ENCODE measurements around the gene LSM5.

The LSM5 gene

GRCh38 chr7:32522746-32523530 lies 32.8 kb upstream of the LSM5 start:
- H3K27ac ChIP-seq (ENCODE audit: low read depth, low read length): no peak overlapping the region
- H3K36me3 ChIP-seq (ENCODE audit: control insufficient read depth, insufficient read depth, low read length): no peaks in the 10 kb centered on the region
- no peaks in the 10 kb centered on the region for H3K4me1 ChIP-seq (ENCODE audit: control insufficient read depth, insufficient read depth, low read length)
- no peak overlapping the region for H3K9ac ChIP-seq (ENCODE audit: low read length)
- no peaks in the 10 kb centered on the region for H3K27me3 ChIP-seq (ENCODE audit: control insufficient read depth, insufficient read depth, low read length)
- H3K4me3 ChIP-seq (ENCODE audit: low read length): no peak overlapping the region

GRCh38 chr7:32519763-32520162 lies 29.6 kb upstream of the LSM5 start:
- Histone ChIP-seq H3K9ac (ENCODE audit: low read length) (no peak overlapping the region), H3K27ac (ENCODE audit: low read depth, low read length) (no peak overlapping the region), H3K4me3 (ENCODE audit: low read length) (no peak overlapping the region), H3K4me1 (ENCODE audit: control insufficient read depth, insufficient read depth, low read length) (no peaks in the 10 kb centered on the region), H3K27me3 (ENCODE audit: control insufficient read depth, insufficient read depth, low read length) (no peaks in the 10 kb centered on the region), H3K36me3 (ENCODE audit: control insufficient read depth, insufficient read depth, low read length) (no peaks in the 10 kb centered on the region)

GRCh38 chr7:32518534-32519140 lies 28.5 kb upstream of the LSM5 start:
- Histone ChIP-seq H3K27me3 (ENCODE audit: control insufficient read depth, insufficient read depth, low read length) (no peaks in the 10 kb centered on the region), H3K4me1 (ENCODE audit: control insufficient read depth, insufficient read depth, low read length) (no peaks in the 10 kb centered on the region), H3K9ac (ENCODE audit: low read length) (no peak overlapping the region), H3K4me3 (ENCODE audit: low read length) (no peak overlapping the region), H3K36me3 (ENCODE audit: control insufficient read depth, insufficient read depth, low read length) (no peaks in the 10 kb centered on the region), H3K27ac (ENCODE audit: low read depth, low read length) (no peak overlapping the region)

- no peak overlapping the region for H3K27ac ChIP-seq (ENCODE audit: low read depth, low read length)
- H3K9ac ChIP-seq (ENCODE audit: low read length): no peak overlapping the region
- H3K4me3 ChIP-seq (ENCODE audit: low read length): no peak overlapping the region
- no peaks in the 10 kb centered on the region for H3K36me3 ChIP-seq (ENCODE audit: control insufficient read depth, insufficient read depth, low read length)
- no peaks in the 10 kb centered on the region for H3K4me1 ChIP-seq (ENCODE audit: control insufficient read depth, insufficient read depth, low read length)
- no peaks in the 10 kb centered on the region for H3K27me3 ChIP-seq (ENCODE audit: control insufficient read depth, insufficient read depth, low read length)
Measured at GRCh38 chr7:32516551-32517100, 26.4 kb upstream of the LSM5 start.

GRCh38 chr7:32515890-32516550 lies 25.8 kb upstream of the LSM5 start:
- Histone ChIP-seq H3K4me1 (ENCODE audit: control insufficient read depth, insufficient read depth, low read length) (no peaks in the 10 kb centered on the region), H3K4me3 (ENCODE audit: low read length) (no peak overlapping the region), H3K27ac (ENCODE audit: low read depth, low read length) (no peak overlapping the region), H3K36me3 (ENCODE audit: control insufficient read depth, insufficient read depth, low read length) (no peaks in the 10 kb centered on the region), H3K27me3 (ENCODE audit: control insufficient read depth, insufficient read depth, low read length) (no peaks in the 10 kb centered on the region), H3K9ac (ENCODE audit: low read length) (no peak overlapping the region)

GRCh38 chr7:32513210-32513609 lies 23.0 kb upstream of the LSM5 start:
- Histone ChIP-seq H3K27ac (ENCODE audit: low read depth, low read length) (no peak overlapping the region), H3K4me3 (ENCODE audit: low read length) (no peak overlapping the region), H3K9ac (ENCODE audit: low read length) (no peak overlapping the region), H3K36me3 (ENCODE audit: control insufficient read depth, insufficient read depth, low read length) (no peaks in the 10 kb centered on the region), H3K27me3 (ENCODE audit: control insufficient read depth, insufficient read depth, low read length) (no peaks in the 10 kb centered on the region), H3K4me1 (ENCODE audit: control insufficient read depth, insufficient read depth, low read length) (no peaks in the 10 kb centered on the region)

GRCh38 chr7:32511791-32512190 lies 21.6 kb upstream of the LSM5 start:
- no peaks in the 10 kb centered on the region for H3K4me1 ChIP-seq (ENCODE audit: control insufficient read depth, insufficient read depth, low read length)
- no peak overlapping the region for H3K9ac ChIP-seq (ENCODE audit: low read length)
- H3K27me3 ChIP-seq (ENCODE audit: control insufficient read depth, insufficient read depth, low read length): no peaks in the 10 kb centered on the region
- H3K36me3 ChIP-seq (ENCODE audit: control insufficient read depth, insufficient read depth, low read length): no peaks in the 10 kb centered on the region
- H3K27ac ChIP-seq (ENCODE audit: low read depth, low read length): no peak overlapping the region
- no peak overlapping the region for H3K4me3 ChIP-seq (ENCODE audit: low read length)

- H3K9ac ChIP-seq (ENCODE audit: low read length): no peak overlapping the region
- H3K27me3 ChIP-seq (ENCODE audit: control insufficient read depth, insufficient read depth, low read length): no peaks in the 10 kb centered on the region
- H3K36me3 ChIP-seq (ENCODE audit: control insufficient read depth, insufficient read depth, low read length): no peaks in the 10 kb centered on the region
- no peaks in the 10 kb centered on the region for H3K4me1 ChIP-seq (ENCODE audit: control insufficient read depth, insufficient read depth, low read length)
- H3K27ac ChIP-seq (ENCODE audit: low read depth, low read length): no peak overlapping the region
- no peak overlapping the region for H3K4me3 ChIP-seq (ENCODE audit: low read length)
Measured at GRCh38 chr7:32507414-32507813, 17.2 kb upstream of the LSM5 start.

GRCh38 chr7:32506266-32507054 lies 16.3 kb upstream of the LSM5 start:
- Histone ChIP-seq H3K36me3 (ENCODE audit: control insufficient read depth, insufficient read depth, low read length) (no peaks in the 10 kb centered on the region), H3K27me3 (ENCODE audit: control insufficient read depth, insufficient read depth, low read length) (no peaks in the 10 kb centered on the region), H3K9ac (ENCODE audit: low read length) (no peak overlapping the region), H3K27ac (ENCODE audit: low read depth, low read length) (no peak overlapping the region), H3K4me3 (ENCODE audit: low read length) (no peak overlapping the region), H3K4me1 (ENCODE audit: control insufficient read depth, insufficient read depth, low read length) (no peaks in the 10 kb centered on the region)

- H3K9ac ChIP-seq (ENCODE audit: low read length): no peak overlapping the region
- H3K4me3 ChIP-seq (ENCODE audit: low read length): no peak overlapping the region
- H3K27me3 ChIP-seq (ENCODE audit: control insufficient read depth, insufficient read depth, low read length): no peaks in the 10 kb centered on the region
- H3K27ac ChIP-seq (ENCODE audit: low read depth, low read length): no peak overlapping the region
- H3K36me3 ChIP-seq (ENCODE audit: control insufficient read depth, insufficient read depth, low read length): no peaks in the 10 kb centered on the region
- H3K4me1 ChIP-seq (ENCODE audit: control insufficient read depth, insufficient read depth, low read length): no peaks in the 10 kb centered on the region
Measured at GRCh38 chr7:32502728-32503127, 12.5 kb upstream of the LSM5 start.

GRCh38 chr7:32501522-32501921 lies 11.3 kb upstream of the LSM5 start:
- H3K9ac ChIP-seq (ENCODE audit: low read length): no peak overlapping the region
- H3K4me1 ChIP-seq (ENCODE audit: control insufficient read depth, insufficient read depth, low read length): no peaks in the 10 kb centered on the region
- no peak overlapping the region for H3K4me3 ChIP-seq (ENCODE audit: low read length)
- no peaks in the 10 kb centered on the region for H3K27me3 ChIP-seq (ENCODE audit: control insufficient read depth, insufficient read depth, low read length)
- no peaks in the 10 kb centered on the region for H3K36me3 ChIP-seq (ENCODE audit: control insufficient read depth, insufficient read depth, low read length)
- H3K27ac ChIP-seq (ENCODE audit: low read depth, low read length): no peak overlapping the region

GRCh38 chr7:32500922-32501341 lies 10.8 kb upstream of the LSM5 start:
- no peaks in the 10 kb centered on the region for H3K36me3 ChIP-seq (ENCODE audit: control insufficient read depth, insufficient read depth, low read length)
- H3K27ac ChIP-seq (ENCODE audit: low read depth, low read length): no peak overlapping the region
- H3K4me1 ChIP-seq (ENCODE audit: control insufficient read depth, insufficient read depth, low read length): no peaks in the 10 kb centered on the region
- H3K4me3 ChIP-seq (ENCODE audit: low read length): no peak overlapping the region
- H3K27me3 ChIP-seq (ENCODE audit: control insufficient read depth, insufficient read depth, low read length): no peaks in the 10 kb centered on the region
- H3K9ac ChIP-seq (ENCODE audit: low read length): no peak overlapping the region
